Peyer's patch (tissue), 4 donors: ENCODE data around the gene PCSK5.

ENCODE experiments used
- POLR2A ChIP-seq, 2 donors: fragments of 450-650 bp; IDR thresholded peaks; one replicate each; pipeline ENCODE4 v1.5.1; 2017; ENCODE audit warnings: antibody characterized with exemption in 2 of 2, mild to moderate bottlenecking in 2 of 2, moderate library complexity in 2 of 2
- TF ChIP-seq, protein P1 (sequence below), 6 experiments: fragments of 450-650 bp in 4 of 6; fragments of 200-600 bp in 2 of 6; sonication (generic) in 1 of 6; IDR thresholded peaks; one replicate each; pipeline ENCODE4 v1.5.1; 2017 to 2019; ENCODE audit warnings: antibody characterized with exemption in 6 of 6, mild to moderate bottlenecking in 3 of 6, moderate library complexity in 1 of 6

GRCh38 chr9:76401176-76401575 is 510.7 kb downstream of the PCSK5 start:
- no peak for TF ChIP-seq POLR2A (IDR thresholded peaks at IDR 0.05)
- TF ChIP-seq, protein P1, sequence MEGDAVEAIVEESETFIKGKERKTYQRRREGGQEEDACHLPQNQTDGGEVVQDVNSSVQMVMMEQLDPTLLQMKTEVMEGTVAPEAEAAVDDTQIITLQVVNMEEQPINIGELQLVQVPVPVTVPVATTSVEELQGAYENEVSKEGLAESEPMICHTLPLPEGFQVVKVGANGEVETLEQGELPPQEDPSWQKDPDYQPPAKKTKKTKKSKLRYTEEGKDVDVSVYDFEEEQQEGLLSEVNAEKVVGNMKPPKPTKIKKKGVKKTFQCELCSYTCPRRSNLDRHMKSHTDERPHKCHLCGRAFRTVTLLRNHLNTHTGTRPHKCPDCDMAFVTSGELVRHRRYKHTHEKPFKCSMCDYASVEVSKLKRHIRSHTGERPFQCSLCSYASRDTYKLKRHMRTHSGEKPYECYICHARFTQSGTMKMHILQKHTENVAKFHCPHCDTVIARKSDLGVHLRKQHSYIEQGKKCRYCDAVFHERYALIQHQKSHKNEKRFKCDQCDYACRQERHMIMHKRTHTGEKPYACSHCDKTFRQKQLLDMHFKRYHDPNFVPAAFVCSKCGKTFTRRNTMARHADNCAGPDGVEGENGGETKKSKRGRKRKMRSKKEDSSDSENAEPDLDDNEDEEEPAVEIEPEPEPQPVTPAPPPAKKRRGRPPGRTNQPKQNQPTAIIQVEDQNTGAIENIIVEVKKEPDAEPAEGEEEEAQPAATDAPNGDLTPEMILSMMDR (IDR thresholded peaks at IDR 0.05) = no peak
